Loucy (cell line): ENCODE measurements around the gene CDC73.

Experiments used
- CTCF ChIP-seq: fragments of 200-600 bp; sonication (generic); conservative IDR thresholded peaks from 2 replicates; pipeline ENCODE4 v1.5.1; 2014; ENCODE audit warnings: mild to moderate bottlenecking, antibody characterized with exemption, low read length
- EZH2phosphoT487 ChIP-seq: fragments of 200-600 bp; IDR thresholded peaks from 2 replicates; pipeline ENCODE4 v1.6.1; 2018; ENCODE audit warnings: antibody characterized with exemption, mild to moderate bottlenecking, moderate library complexity, borderline replicate concordance

DNA sequence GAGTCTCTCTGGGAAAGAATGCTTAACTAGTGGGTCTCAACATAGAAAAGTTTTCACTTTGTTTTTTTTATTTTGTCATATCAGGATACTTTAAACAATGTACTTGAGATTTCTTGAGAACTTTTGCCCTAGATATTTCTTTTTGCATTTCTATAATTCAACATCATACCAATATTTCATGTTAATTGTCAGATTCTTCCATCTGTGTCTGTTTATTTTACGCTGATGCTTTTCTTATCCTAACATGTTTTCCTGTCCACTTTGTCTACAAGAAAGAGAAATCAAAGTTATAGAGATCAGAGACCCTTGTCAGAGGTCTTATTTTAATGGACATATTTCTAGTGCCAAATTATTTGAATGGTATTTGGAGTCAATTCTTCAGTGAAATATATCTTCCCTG, 160.1 kb downstream of the CDC73 start:
- no peak for TF ChIP-seq CTCF
- TF ChIP-seq EZH2phosphoT487 = no peak
